ENCODE measurements around the gene ZFHX2.

Gene ZFHX2

GRCh38 chr14:23572836-23573235 is 21.3 kb upstream of the ZFHX2 start:
- DNase-seq (ENCODE audit: low read depth, low spot score), result no peak

- DNase-seq (ENCODE audit: low read depth, low spot score), result no peak
These were observed 20.9 kb upstream of the ZFHX2 start for GRCh38 chr14:23572524-23572828.

GRCh38 chr14:23571701-23572523 is 20.3 kb upstream of the ZFHX2 start:
- no peak for DNase-seq (ENCODE audit: low read depth, low spot score)

- no peak for DNase-seq (ENCODE audit: low read depth, low spot score)
These were observed 19.4 kb upstream of the ZFHX2 start for GRCh38 chr14:23570806-23571483.

GRCh38 chr14:23569443-23570151 is 18.0 kb upstream of the ZFHX2 start:
- no peak for DNase-seq (ENCODE audit: low read depth, low spot score)

GRCh38 chr14:23568600-23569331 is 17.2 kb upstream of the ZFHX2 start:
- DNase-seq (ENCODE audit: low read depth, low spot score), result no peak

- no peak for DNase-seq (ENCODE audit: low read depth, low spot score)
These were observed 16.5 kb upstream of the ZFHX2 start for GRCh38 chr14:23568021-23568599.

GRCh38 chr14:23567186-23568020 is 15.8 kb upstream of the ZFHX2 start, which contains the start of gene AP1G2:
AP1G2 (minus strand) TSS chr14:23567791; CDS start chr14:23567314, 477 bp downstream.
- no peak for DNase-seq (ENCODE audit: low read depth, low spot score)

GRCh38 chr14:23566778-23567185 is 15.2 kb upstream of the ZFHX2 start:
- DNase-seq (ENCODE audit: low read depth, low spot score), result no peak

GRCh38 chr14:23566112-23566777 is 14.7 kb upstream of the ZFHX2 start:
- no peak for DNase-seq (ENCODE audit: low read depth, low spot score)

- no peak for DNase-seq (ENCODE audit: low read depth, low spot score)
These were observed 14.1 kb upstream of the ZFHX2 start for GRCh38 chr14:23565626-23566025.

- no peak for DNase-seq (ENCODE audit: low read depth, low spot score)
These were observed 13.3 kb upstream of the ZFHX2 start for GRCh38 chr14:23564876-23565275.

GRCh38 chr14:23564181-23564812 is 12.7 kb upstream of the ZFHX2 start:
- no peak for DNase-seq (ENCODE audit: low read depth, low spot score)

GRCh38 chr14:23563473-23564180 is 12.1 kb upstream of the ZFHX2 start:
- no peak for DNase-seq (ENCODE audit: low read depth, low spot score)

GRCh38 chr14:23562822-23563472 is 11.4 kb upstream of the ZFHX2 start:
- no peak for DNase-seq (ENCODE audit: low read depth, low spot score)

- no peak for DNase-seq (ENCODE audit: low read depth, low spot score)
These were observed 10.6 kb upstream of the ZFHX2 start for GRCh38 chr14:23561873-23562821.

- no peak for DNase-seq (ENCODE audit: low read depth, low spot score)
These were observed 9.7 kb upstream of the ZFHX2 start for GRCh38 chr14:23561259-23561658.

Measured in iPS DF 19.7 (cell line).